ENCODE data around the gene CCDC171.

Gene CCDC171

GRCh38 chr9:15612962-15613361 is 60.1 kb downstream of the CCDC171 start:
- H3K27ac ChIP-seq (ENCODE audit: low read depth, low read length, poor library complexity, severe bottlenecking): no peak overlapping the region
- H2AFZ ChIP-seq (ENCODE audit: low read length): no peak overlapping the region
- peaks cover 8% of the 10 kb centered on the region for H3K36me3 ChIP-seq (ENCODE audit: insufficient read depth, low read length)
- H4K20me1 ChIP-seq (ENCODE audit: insufficient read depth, low read length): no peaks in the 10 kb centered on the region
- H3K9me2 ChIP-seq (ENCODE audit: low read depth, low read length): no peaks in the 10 kb centered on the region
- no peaks in the 10 kb centered on the region for H3K4me1 ChIP-seq (ENCODE audit: insufficient read depth, low read length, severe bottlenecking)
- no peaks in the 10 kb centered on the region for H3K27me3 ChIP-seq (ENCODE audit: insufficient read depth, low read length)
- H3K79me2 ChIP-seq (ENCODE audit: insufficient read depth, low read length): no peaks in the 10 kb centered on the region
- H3K4me2 ChIP-seq (ENCODE audit: low read length): no peak overlapping the region
- H3F3A ChIP-seq (ENCODE audit: insufficient read depth, low read length): no peaks in the 10 kb centered on the region
- H3K9ac ChIP-seq (ENCODE audit: low read length): no peak overlapping the region
- TF ChIP-seq CTCF (IDR thresholded peaks at IDR 0.05; ENCODE audit: low read length) (no peak), EZH2 (IDR thresholded peaks at IDR 0.05; ENCODE audit: borderline replicate concordance, low read length) (no peak)
- 0 out of 2 replicates have a peak, but pooled peaks cover 4% of the 10 kb centered on the region for H3K9me3 ChIP-seq (ENCODE audit: low read length)
- no peak overlapping the region for H3K4me3 ChIP-seq (ENCODE audit: low read depth, low read length, poor library complexity, severe bottlenecking)

GRCh38 chr9:15617782-15618181 is 64.9 kb downstream of the CCDC171 start:
- Histone ChIP-seq H3K9me3 (ENCODE audit: low read length) (0 out of 2 replicates have a peak, but pooled peaks cover 4% of the 10 kb centered on the region), H3K4me3 (ENCODE audit: low read depth, low read length, poor library complexity, severe bottlenecking) (no peak overlapping the region), H3K27me3 (ENCODE audit: insufficient read depth, low read length) (no peaks in the 10 kb centered on the region), H3K27ac (ENCODE audit: low read depth, low read length, poor library complexity, severe bottlenecking) (no peak overlapping the region), H4K20me1 (ENCODE audit: insufficient read depth, low read length) (no peaks in the 10 kb centered on the region), H3K36me3 (ENCODE audit: insufficient read depth, low read length) (peaks cover 8% of the 10 kb centered on the region), H3K9ac (ENCODE audit: low read length) (no peak overlapping the region), H3K9me2 (ENCODE audit: low read depth, low read length) (no peaks in the 10 kb centered on the region), H3K4me2 (ENCODE audit: low read length) (no peak overlapping the region), H3F3A (ENCODE audit: insufficient read depth, low read length) (no peaks in the 10 kb centered on the region), H3K4me1 (ENCODE audit: insufficient read depth, low read length, severe bottlenecking) (no peaks in the 10 kb centered on the region), H2AFZ (ENCODE audit: low read length) (no peak overlapping the region), H3K79me2 (ENCODE audit: insufficient read depth, low read length) (no peaks in the 10 kb centered on the region)
- TF ChIP-seq EZH2 (IDR thresholded peaks at IDR 0.05; ENCODE audit: borderline replicate concordance, low read length) (no peak), CTCF (IDR thresholded peaks at IDR 0.05; ENCODE audit: low read length) (no peak)

GRCh38 chr9:15618540-15619331 is 65.9 kb downstream of the CCDC171 start:
- Histone ChIP-seq H4K20me1 (ENCODE audit: insufficient read depth, low read length) (no peaks in the 10 kb centered on the region), H3K27me3 (ENCODE audit: insufficient read depth, low read length) (no peaks in the 10 kb centered on the region), H2AFZ (ENCODE audit: low read length) (no peak overlapping the region), H3K9me2 (ENCODE audit: low read depth, low read length) (no peaks in the 10 kb centered on the region), H3K9ac (ENCODE audit: low read length) (no peak overlapping the region), H3K9me3 (ENCODE audit: low read length) (0 out of 2 replicates have a peak, but pooled peaks cover 4% of the 10 kb centered on the region), H3K36me3 (ENCODE audit: insufficient read depth, low read length) (peaks cover 6% of the 10 kb centered on the region), H3K27ac (ENCODE audit: low read depth, low read length, poor library complexity, severe bottlenecking) (no peak overlapping the region), H3F3A (ENCODE audit: insufficient read depth, low read length) (no peaks in the 10 kb centered on the region), H3K4me1 (ENCODE audit: insufficient read depth, low read length, severe bottlenecking) (no peaks in the 10 kb centered on the region), H3K4me3 (ENCODE audit: low read depth, low read length, poor library complexity, severe bottlenecking) (no peak overlapping the region), H3K4me2 (ENCODE audit: low read length) (no peak overlapping the region), H3K79me2 (ENCODE audit: insufficient read depth, low read length) (no peaks in the 10 kb centered on the region)
- no peak for TF ChIP-seq CTCF (IDR thresholded peaks at IDR 0.05; ENCODE audit: low read length)
- TF ChIP-seq EZH2 (IDR thresholded peaks at IDR 0.05; ENCODE audit: borderline replicate concordance, low read length): no peak

Measured in OCI-LY1 (cell line).